ENCODE measurements around the gene ANAPC4.
A peak's percentile ranks its signal among the peaks of the same experiment; 100 is the strongest.

DNA sequence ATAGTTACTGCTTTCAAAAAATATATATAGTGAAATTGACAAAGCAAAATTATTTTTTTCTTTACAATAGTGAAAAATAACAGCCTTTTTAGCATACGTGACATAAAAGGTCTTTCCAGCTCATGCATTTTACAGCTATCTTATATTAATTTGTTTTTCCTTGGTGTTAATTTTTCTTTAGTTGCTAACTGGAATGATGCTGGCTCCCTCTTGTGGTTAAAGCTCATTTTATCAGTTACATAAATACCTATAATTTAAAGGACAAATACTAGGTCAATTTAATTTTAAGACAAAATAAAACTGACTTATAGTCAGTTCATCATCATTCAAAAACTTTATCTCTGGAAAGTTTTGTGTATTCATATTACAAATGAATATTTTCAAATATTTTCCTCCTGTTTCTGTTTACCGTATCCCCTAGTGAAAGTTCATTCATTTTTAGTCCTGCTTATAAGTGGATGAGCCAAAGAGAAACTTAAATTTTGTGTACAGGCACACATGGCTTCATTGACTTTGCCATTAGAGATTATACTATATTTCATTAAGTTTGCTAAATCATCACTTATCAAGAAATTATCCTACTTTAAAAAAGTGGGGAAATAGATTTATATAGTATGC lies 9.9 kb upstream of the ANAPC4 start:
- TF ChIP-seq, protein P1, sequence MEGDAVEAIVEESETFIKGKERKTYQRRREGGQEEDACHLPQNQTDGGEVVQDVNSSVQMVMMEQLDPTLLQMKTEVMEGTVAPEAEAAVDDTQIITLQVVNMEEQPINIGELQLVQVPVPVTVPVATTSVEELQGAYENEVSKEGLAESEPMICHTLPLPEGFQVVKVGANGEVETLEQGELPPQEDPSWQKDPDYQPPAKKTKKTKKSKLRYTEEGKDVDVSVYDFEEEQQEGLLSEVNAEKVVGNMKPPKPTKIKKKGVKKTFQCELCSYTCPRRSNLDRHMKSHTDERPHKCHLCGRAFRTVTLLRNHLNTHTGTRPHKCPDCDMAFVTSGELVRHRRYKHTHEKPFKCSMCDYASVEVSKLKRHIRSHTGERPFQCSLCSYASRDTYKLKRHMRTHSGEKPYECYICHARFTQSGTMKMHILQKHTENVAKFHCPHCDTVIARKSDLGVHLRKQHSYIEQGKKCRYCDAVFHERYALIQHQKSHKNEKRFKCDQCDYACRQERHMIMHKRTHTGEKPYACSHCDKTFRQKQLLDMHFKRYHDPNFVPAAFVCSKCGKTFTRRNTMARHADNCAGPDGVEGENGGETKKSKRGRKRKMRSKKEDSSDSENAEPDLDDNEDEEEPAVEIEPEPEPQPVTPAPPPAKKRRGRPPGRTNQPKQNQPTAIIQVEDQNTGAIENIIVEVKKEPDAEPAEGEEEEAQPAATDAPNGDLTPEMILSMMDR (IDR thresholded peaks at IDR 0.05; ENCODE audit: low read length): peak; percentile 52
- TF ChIP-seq EZH2 (IDR thresholded peaks at IDR 0.05; ENCODE audit: borderline replicate concordance, low read length): no peak

All from OCI-LY1 (cell line).